Amniotic epithelial cell (primary cell): ENCODE data around the gene TRAM2.

ENCODE experiments used
- DNase-seq: peaks from one replicate; pipeline ENCODE4 v3.0.0-alpha.2; 2010; ENCODE audit warnings: low read depth

TRAM2 gene

DNA sequence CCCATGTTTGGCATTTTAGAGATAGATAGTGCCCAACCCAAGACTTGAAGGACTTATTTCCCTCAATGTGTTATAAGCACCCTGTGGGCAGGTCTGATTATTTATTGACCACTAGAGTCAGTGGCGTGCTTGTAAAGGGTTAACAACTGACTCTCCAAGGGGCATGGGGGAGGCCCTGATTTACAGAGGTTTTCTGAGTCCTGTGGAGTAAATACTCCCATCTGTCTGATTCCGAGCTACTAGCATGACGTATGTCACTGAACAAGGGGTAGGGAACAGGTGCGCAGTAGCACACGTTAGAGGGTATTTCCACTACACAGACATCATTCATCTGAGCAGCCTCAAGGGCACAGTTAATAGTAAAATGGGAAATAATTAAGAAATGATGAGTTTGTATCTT lies 17.4 kb upstream of the TRAM2 start:
- DNase-seq = no peak

GRCh38 chr6:52591832-52592231 lies 15.0 kb upstream of the TRAM2 start:
- peak; percentile 77 for DNase-seq

DNA sequence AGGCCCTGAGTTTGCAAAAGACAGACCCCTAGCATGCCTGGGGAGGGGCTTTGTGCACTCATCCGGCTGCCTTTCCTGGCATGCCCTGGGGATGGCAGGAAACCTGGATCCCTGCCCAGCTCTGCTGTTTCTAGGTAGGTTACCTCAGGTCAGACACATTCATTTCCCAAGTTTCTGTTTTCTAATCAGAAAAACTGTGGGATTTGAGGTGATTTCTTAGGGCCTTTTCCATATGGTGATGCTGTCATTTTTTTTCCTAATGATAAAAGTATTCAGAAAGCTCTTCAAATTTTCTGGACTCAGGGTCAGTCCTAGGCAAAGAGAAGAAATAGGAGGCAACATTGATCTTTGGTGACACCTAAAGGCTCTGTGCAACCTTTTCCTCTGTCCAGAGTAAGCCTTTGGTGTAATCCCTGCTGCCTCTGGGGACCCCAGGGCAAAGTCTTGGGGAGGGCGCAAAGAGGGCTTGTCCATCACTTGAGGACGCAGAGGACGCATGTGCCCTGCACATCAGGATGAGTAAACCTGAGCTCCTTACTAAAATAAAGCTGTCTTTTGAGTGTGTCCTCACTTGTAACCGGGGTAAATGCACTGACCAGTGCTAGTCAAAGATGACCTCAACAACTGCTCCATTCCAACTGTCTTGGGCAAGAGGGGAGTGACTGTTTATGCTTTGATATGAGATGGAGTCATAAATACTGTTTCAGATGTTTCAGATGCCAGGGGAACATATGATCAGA lies 13.5 kb upstream of the TRAM2 start:
- peak; percentile 89 for DNase-seq

DNA sequence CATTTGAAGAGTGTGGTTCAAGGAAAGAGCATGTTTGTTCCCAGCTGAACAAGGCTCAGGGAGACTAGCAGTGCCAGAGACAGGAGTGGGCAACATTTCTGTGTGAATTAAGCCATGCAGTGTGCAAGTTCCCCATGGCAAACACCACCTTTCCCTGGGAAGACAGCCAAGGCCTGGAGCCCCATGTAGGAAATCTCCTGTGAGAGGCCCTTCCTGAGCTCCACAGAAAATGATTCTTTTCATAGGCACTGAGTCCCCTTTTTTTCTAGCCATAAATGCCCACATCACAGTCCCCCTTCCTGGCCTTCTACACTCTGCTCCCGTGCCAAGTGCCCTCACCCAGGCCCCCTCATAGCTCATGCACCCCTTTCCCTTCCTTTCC lies 11.8 kb upstream of the TRAM2 start:
- no peak for DNase-seq

- no peak for DNase-seq
Measured at GRCh38 chr6:52588087-52588709, 11.3 kb upstream of the TRAM2 start.

DNA sequence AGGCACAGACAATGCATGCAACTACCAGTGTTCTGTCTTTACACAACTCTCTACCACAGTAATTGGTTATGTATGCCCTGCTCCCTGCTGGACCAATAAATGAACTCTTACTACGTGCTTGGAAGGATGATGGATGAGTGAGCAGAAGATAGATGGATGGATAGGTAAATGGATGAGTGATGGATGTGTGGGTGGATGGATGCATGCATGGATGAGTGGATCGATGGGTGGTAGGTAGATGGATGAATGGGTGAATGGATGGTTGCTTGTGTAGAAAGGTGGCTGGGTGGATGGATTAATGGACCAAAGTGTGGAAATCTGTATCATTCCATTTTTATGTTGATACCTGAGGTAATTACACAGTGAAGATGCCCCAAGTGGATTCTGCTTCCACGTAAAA lies 10.1 kb upstream of the TRAM2 start:
- DNase-seq = no peak

- DNase-seq = no peak
Measured at GRCh38 chr6:52584203-52584602, 7.3 kb upstream of the TRAM2 start.

DNA sequence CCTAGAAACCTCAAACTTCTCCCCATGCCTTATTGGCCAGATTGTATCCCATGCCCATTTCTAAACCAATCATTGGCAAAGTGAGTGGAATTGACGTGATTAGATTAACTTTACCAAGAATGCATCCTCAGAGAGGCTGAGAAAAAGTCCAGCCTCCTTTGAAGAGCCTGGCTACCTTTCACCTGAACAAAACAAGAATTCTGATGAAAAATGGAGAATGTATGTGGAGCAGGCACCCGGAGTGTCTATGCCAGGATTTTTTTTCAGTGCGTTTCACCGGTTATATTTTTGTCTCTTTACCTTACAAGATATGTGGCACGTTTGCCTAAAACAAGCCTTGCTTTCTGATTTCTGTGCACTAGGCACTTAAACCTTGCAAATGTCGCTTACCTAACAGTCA lies 6.1 kb upstream of the TRAM2 start:
- DNase-seq = no peak

GRCh38 chr6:52582446-52582845 lies 5.6 kb upstream of the TRAM2 start:
- DNase-seq = no peak

DNA sequence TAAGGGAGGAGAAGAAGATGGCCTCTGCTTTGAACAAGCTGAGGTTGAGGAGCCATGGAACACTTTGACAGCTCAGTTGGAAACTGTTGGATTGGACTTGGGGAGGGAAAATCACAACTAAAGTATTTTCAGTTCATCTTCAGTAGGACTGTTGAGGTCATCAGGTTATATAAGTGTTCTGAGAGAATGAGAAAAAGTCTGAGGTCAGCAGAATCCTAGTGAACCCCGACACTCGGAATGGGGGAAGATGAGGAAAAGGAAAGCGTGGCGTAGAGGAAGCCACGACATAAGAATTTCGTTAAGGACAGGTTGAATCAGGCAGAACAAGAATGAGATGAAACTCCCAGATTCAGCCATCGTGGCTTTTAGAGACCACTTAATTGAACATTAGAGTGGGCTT lies 4.0 kb upstream of the TRAM2 start:
- DNase-seq = no peak

GRCh38 chr6:52579006-52579660 lies 2.3 kb upstream of the TRAM2 start:
- DNase-seq = no peak

DNA sequence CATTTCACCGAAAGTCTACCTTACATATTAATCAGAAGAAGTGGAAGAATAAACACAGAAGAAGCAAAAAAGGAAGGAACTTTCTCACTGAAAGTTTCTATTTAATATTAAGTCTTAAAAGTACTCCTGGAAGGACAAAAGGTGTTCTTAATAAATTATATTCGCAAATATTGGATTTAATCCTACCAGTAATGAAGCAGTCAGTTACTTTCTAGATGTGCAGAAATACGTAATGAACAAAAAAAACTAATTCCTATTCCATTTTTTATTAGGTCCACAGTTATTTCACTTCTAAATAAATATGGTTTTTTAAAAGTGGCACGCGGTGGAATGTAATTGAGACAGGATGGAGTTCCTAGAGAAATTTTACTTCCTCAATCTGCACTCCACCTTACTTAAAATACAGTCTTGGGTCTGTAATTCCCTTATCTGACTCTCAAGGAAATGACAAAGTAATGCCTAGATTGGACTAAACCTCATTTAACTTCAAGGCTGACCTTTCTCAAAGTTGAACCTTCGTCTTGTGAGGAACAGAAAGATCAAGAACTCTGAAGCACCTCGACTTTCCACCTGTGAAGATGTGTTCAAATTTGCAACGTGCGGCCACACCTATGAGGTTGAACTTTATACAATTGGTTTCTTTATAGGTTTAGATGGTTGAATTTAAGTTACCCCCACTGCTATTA lies 1.1 kb upstream of the TRAM2 start:
- DNase-seq = no peak

DNA sequence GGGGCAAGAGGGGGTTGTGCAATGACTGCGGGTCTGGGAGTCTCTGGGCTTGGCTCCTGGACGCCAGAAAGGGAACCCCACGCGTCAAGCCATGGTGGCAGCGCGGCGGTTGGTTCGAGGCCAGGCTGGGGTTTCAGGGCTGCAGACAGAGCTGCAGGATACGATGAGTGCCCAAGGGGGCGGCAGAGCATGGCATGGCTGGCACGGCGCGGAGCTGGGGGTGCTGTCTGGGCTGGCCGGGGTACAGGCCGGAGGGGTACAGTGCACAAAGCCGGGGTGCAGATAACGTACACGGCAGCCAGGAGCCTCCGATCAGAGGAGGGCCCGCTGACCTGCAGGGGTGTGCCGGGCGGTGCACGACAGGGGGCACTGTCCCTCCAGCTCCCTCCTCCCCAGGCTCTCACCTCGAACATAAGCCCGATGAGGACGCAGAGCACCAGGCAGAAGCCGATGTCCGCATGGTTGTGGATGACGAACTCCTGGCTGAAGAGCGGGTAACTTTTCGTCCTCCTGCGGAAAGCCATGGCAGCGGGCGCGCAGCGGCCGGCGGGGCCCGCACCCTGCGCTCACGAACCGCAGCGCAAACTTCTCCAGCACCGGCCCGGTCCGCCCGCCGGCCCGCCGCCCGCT lies 353 bp downstream of the TRAM2 start:
- DNase-seq = peak; percentile 79

GRCh38 chr6:52576054-52576391 lies 837 bp downstream of the TRAM2 start:
- peak; percentile 44 for DNase-seq

- peak; percentile 42 for DNase-seq
Measured at GRCh38 chr6:52575502-52575892, 1.4 kb downstream of the TRAM2 start.

- DNase-seq = no peak
Measured at GRCh38 chr6:52574709-52575501, 2.0 kb downstream of the TRAM2 start.

DNA sequence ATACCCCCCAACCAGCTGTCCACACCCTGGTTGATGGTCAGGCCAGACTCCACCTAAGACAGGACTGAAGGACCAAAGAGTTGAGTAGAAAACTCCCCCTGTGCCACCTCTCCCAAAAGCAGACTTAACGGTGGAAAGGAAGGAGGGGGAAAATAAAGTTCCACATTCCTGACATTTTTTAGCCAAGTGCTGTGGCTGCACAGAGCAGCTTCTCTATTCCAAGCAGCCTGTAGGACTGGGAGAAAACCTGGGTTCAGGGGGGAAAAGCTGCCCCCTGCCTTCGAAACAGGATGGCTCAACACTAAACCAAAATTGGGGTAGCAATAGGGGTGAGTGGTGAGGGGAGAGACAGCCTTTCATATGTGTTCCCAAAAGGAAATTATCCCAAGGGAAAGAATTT lies 3.6 kb downstream of the TRAM2 start:
- no peak for DNase-seq

DNA sequence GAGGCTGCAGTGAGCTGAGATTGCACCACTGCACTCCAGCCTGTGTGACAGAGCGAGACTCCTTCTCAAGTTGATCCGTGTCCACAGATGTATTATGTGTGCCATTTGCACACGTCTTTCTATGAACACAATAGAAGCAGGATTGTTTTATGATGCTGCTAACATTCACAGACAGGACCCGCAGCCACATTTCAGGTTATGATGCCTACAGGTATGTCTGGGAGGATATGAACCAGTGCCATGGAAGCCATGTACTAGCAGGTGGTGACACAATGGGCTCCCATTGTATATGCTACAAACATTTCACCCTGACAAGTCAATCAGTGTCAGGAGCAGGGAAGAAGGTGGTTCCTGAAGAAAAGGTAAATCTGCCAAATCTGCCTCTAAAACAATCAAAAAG lies 4.3 kb downstream of the TRAM2 start:
- no peak for DNase-seq

- no peak for DNase-seq
Measured at GRCh38 chr6:52571099-52571755, 5.6 kb downstream of the TRAM2 start.

- peak; percentile 48 for DNase-seq
Measured at GRCh38 chr6:52570291-52570700, 6.6 kb downstream of the TRAM2 start.

GRCh38 chr6:52568320-52568719 lies 8.5 kb downstream of the TRAM2 start:
- no peak for DNase-seq
